Measurements from ENCODE around the gene ASCL1. TPM values are rescaled to one million over a fixed set of nuclear protein-coding genes. Genes with fewer than 3 reads are reported as not detected.
A peak's percentile ranks its signal among the peaks of the same experiment; 100 is the strongest.

Gene ASCL1
- total and polyA plus RNA-seq, 9 of the 15 experiments (the other 6 are each of a cell fraction or from before 2014, with no cell fraction given): 0.01 to 0.09 (median 0.04) TPM; not detected in 3

DNA sequence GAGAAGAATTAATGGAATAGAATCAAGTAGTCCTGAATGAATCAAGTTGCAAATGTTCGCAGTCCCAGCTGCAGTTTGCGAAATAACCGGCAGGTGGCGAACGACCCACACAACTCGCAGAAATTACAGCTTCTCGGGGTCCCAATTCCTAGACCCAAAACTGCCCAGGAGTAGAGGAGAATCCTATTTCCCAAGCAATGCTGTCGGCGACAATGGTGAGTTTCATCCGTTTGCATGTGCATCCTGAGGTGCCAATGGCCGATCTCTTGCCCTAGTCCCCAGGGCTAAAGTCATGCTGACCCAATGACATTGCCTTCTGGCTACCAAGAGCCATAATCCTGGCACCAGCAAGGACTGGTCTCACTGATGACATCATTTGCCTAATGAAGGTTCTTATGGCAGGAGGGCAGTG is 8.5 kb upstream of the ASCL1 start (continued):
- TF ChIP-seq, protein P1, sequence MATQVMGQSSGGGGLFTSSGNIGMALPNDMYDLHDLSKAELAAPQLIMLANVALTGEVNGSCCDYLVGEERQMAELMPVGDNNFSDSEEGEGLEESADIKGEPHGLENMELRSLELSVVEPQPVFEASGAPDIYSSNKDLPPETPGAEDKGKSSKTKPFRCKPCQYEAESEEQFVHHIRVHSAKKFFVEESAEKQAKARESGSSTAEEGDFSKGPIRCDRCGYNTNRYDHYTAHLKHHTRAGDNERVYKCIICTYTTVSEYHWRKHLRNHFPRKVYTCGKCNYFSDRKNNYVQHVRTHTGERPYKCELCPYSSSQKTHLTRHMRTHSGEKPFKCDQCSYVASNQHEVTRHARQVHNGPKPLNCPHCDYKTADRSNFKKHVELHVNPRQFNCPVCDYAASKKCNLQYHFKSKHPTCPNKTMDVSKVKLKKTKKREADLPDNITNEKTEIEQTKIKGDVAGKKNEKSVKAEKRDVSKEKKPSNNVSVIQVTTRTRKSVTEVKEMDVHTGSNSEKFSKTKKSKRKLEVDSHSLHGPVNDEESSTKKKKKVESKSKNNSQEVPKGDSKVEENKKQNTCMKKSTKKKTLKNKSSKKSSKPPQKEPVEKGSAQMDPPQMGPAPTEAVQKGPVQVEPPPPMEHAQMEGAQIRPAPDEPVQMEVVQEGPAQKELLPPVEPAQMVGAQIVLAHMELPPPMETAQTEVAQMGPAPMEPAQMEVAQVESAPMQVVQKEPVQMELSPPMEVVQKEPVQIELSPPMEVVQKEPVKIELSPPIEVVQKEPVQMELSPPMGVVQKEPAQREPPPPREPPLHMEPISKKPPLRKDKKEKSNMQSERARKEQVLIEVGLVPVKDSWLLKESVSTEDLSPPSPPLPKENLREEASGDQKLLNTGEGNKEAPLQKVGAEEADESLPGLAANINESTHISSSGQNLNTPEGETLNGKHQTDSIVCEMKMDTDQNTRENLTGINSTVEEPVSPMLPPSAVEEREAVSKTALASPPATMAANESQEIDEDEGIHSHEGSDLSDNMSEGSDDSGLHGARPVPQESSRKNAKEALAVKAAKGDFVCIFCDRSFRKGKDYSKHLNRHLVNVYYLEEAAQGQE (IDR thresholded peaks at IDR 0.05; ENCODE audit: borderline replicate concordance): peak; percentile 52
- TF ChIP-seq, protein P1 (CRISPR knock-in tag; IDR thresholded peaks at IDR 0.05; ENCODE audit: low read depth): no peak
